ENCODE data around the gene TNP2.

Gene TNP2

GRCh38 chr16:11277607-11278337 is 8.6 kb upstream of the TNP2 start:
- no peak for DNase-seq (ENCODE audit: low spot score)

GRCh38 chr16:11276896-11277593 is 7.9 kb upstream of the TNP2 start:
- DNase-seq (ENCODE audit: low spot score): no peak

- DNase-seq (ENCODE audit: low spot score): no peak
Observed at GRCh38 chr16:11276143-11276895, 7.2 kb upstream of the TNP2 start, which contains the start of gene PRM2. Gene PRM2, minus strand, starts transcription at chr16:11276480. Its CDS starts 110 bp downstream, at chr16:11276370.

- no peak for DNase-seq (ENCODE audit: low spot score)
Observed at GRCh38 chr16:11274964-11275363, 5.8 kb upstream of the TNP2 start.

GRCh38 chr16:11273721-11274324 is 4.7 kb upstream of the TNP2 start:
- no peak for DNase-seq (ENCODE audit: low spot score)

- no peak for DNase-seq (ENCODE audit: low spot score)
Observed at GRCh38 chr16:11272921-11273720, 4.0 kb upstream of the TNP2 start, which contains the start of gene PRM3. Gene PRM3, minus strand, starts transcription at chr16:11273629. Its CDS starts 34 bp downstream, at chr16:11273595.

GRCh38 chr16:11272484-11272883 is 3.4 kb upstream of the TNP2 start:
- DNase-seq (ENCODE audit: low spot score): no peak

- DNase-seq (ENCODE audit: low spot score): no peak
Observed at GRCh38 chr16:11271610-11272009, 2.5 kb upstream of the TNP2 start.

GRCh38 chr16:11270602-11271162 is 1.6 kb upstream of the TNP2 start:
- DNase-seq (ENCODE audit: low spot score): no peak

GRCh38 chr16:11265124-11265523 is 4.0 kb downstream of the TNP2 start:
- no peak for DNase-seq (ENCODE audit: low spot score)

GRCh38 chr16:11264155-11264832 is 4.8 kb downstream of the TNP2 start:
- DNase-seq (ENCODE audit: low spot score): no peak

GRCh38 chr16:11263737-11264136 is 5.4 kb downstream of the TNP2 start:
- no peak for DNase-seq (ENCODE audit: low spot score)

- no peak for DNase-seq (ENCODE audit: low spot score)
Observed at GRCh38 chr16:11262915-11263314, 6.2 kb downstream of the TNP2 start.

GRCh38 chr16:11260596-11260966 is 8.5 kb downstream of the TNP2 start:
- DNase-seq (ENCODE audit: low spot score): no peak

- no peak for DNase-seq (ENCODE audit: low spot score)
Observed at GRCh38 chr16:11259655-11260595, 9.2 kb downstream of the TNP2 start.

- no peak for DNase-seq (ENCODE audit: low spot score)
Observed at GRCh38 chr16:11258553-11259492, 10.3 kb downstream of the TNP2 start.

- peak; percentile 71 for DNase-seq (ENCODE audit: low spot score)
Observed at GRCh38 chr16:11257131-11257938, 11.8 kb downstream of the TNP2 start.

Data from hematopoietic multipotent progenitor cell treated with erythropoietin and hydrocortisone succinate and interleukin-3 and kit ligand, for 15 days (in vitro differentiated cells).